ENCODE data around the gene WFDC8.
A peak's percentile ranks its signal among the peaks of the same experiment; 100 is the strongest.
"Not testable (repeated sequence)": the region's sequence is repeated elsewhere in the genome, so short reads cannot be mapped to it uniquely, and the experiment has no call there.

WFDC8 gene

GRCh38 chr20:45579184-45579583 is at the start of gene WFDC8:
Gene WFDC8, minus strand, starts transcription at chr20:45579284. Its CDS starts 37 bp downstream, at chr20:45579247.
- DNase-seq (ENCODE audit: low spot score): no peak

DNA sequence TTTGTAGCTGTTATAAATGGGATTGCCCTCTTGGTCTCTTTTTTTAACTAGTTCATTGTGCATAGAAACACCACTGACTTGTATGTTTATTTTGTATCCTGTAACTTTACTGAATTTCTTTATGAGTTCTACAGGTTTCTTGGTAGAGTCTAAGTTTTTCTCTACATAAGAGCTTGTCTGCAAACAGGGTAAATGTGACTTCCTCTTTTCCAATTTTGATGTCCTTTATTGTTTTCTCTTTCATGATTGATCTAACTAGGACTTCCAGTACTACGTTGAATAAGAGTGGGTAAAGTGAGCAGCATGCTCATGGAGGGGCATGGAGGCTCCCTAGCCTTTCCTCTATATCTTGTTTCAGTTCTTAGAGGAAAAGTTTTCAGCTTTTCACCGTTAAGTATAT is 47.5 kb upstream of the WFDC8 start:
- DNase-seq (ENCODE audit: low spot score): no peak

DNA sequence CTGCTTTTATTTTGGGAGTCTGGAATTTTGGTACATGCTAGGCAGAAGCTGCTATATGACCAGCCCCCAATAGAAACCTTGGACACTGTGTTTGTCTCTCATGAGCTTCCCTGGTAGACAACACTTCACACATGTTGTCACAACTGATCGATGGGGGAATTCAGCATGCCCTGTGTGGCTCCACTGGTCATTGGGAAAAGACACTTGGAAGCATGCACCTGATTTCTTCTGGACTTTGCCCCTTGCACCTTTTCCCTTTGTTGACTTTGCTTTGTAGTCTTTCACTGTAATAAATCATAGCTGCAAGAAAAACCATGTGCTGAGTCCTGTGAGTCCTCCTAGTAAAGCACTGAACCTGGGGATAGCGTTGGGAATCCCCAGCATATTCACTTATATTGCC is 42.5 kb upstream of the WFDC8 start:
- no peak for DNase-seq (ENCODE audit: low spot score)

- no peak for DNase-seq (ENCODE audit: low spot score)
Measured at GRCh38 chr20:45617591-45617990, 38.5 kb upstream of the WFDC8 start.

GRCh38 chr20:45612314-45612713 is 33.2 kb upstream of the WFDC8 start:
- no peak for DNase-seq (ENCODE audit: low spot score)

GRCh38 chr20:45611054-45611453 is 32.0 kb upstream of the WFDC8 start:
- no peak for DNase-seq (ENCODE audit: low spot score)

GRCh38 chr20:45607810-45608209 is 28.7 kb upstream of the WFDC8 start:
- no peak for DNase-seq (ENCODE audit: low spot score)

- DNase-seq (ENCODE audit: low spot score): no peak
Measured at GRCh38 chr20:45595235-45595634, 16.2 kb upstream of the WFDC8 start.

GRCh38 chr20:45593498-45593897 is 14.4 kb upstream of the WFDC8 start:
- no peak for DNase-seq (ENCODE audit: low spot score)

DNA sequence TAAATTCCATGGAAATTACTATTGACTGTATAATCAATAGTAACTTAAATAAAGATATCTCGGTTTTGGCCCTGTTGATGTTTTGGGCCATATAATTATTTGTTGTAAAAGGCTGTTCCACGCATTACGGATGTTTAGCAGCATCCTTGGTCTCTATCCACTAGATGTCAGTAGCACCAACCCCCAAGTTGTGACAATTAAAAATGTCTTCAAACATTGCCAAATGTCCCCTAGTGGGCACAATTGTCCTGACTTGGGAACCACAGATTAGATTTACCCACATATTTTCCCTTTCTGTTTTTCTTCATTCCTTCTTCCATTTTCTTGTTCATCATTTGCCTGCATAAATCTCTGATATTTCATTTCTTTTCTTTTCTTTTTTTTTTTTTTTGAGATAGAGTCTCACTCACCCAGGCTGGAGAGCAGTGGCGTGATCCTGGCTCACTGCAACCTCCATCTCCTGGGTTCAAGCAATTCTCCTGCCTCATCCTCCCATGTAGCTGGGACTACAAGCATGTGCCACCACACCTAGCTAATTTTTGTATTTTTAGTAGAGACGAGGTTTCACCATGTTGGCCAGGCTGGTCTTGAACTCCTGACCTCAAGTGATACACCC is 13.6 kb upstream of the WFDC8 start:
- peak; percentile 32 for DNase-seq (ENCODE audit: low spot score)

DNA sequence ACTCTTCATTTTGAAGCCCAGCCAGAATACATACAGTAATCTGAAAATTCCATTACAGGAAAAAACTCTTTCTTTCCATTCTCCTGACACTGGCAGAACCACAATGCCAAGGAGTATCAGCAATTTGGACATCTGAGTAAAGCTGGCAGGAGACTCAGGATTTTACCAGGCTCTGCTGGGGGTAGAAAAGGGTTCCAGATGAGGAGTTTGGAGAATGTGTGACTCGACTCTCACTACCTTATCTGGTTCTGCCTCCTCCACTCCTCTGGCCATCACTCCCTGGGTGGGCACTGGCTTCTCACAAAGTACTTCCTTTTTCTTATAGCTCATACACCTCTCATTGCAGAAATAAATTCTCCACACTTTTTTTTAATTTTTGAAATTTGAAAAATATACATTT is 10.6 kb upstream of the WFDC8 start:
- DNase-seq (ENCODE audit: low spot score): no peak

DNA sequence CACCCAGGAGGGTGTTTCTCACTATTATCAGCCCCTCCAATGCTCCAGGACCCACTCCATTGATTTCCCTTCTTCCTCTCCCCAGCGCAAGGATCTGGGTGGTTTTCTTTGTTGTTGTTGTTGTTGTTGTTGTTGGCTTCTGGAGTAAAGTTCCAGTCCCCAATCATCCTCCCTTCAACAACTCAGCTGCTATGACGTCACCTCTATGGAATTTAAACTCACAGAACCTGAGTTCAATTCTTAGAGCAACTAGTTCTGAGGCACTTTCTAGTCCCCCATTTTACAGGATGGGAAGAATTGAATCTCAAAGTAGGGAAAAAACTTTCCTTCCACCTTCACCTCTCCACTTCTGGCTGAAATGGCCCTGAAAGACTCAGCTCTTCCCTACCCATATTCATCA is 9.7 kb upstream of the WFDC8 start:
- no peak for DNase-seq (ENCODE audit: low spot score)

DNA sequence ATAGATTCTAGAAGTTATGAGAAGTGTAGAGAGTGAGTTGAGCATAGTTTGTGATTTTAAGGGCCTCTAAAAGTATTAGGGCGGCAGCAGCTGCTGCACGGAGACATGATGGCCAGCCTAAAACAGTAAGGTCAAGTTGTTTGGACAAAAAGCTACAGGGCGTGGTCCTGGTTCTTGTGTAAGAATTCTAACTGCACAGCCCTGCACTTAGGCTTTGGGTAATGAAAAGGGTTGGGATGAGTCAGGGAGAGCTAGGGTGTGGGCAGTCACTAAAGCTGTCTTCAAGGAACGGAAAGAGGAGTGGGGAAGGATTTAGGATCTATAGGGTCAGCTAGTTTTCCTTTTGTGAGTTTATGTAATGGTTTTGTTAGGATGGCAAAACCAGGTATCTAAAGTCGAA is 6.9 kb upstream of the WFDC8 start:
- not testable (repeated sequence) for DNase-seq (ENCODE audit: low spot score)

- not testable (repeated sequence) for DNase-seq (ENCODE audit: low spot score)
Measured at GRCh38 chr20:45584294-45584693, 5.2 kb upstream of the WFDC8 start.

DNA sequence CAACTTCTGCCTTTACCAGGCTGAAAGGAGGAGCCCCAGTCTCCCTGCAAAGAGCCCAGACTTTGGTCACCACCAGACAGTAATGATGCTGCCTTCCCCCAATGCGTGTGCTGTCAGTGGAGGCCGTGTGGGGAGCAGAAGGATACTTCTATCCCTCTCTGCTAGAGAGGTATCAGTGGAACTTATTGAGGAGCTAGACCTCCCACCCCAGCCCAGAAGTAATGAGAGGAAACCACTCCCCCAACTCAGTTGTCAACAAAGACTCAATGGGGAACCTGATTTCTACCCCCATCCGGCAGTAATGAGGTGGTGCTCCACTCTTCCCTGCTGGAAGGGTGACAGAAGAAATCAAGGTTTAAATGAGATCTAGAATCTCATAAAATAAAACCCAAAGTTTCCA is 4.4 kb upstream of the WFDC8 start:
- DNase-seq (ENCODE audit: low spot score): no peak

GRCh38 chr20:45581702-45582101 is 2.6 kb upstream of the WFDC8 start:
- DNase-seq (ENCODE audit: low spot score): no peak

GRCh38 chr20:45578231-45578630 is 853 bp downstream of the WFDC8 start:
- no peak for DNase-seq (ENCODE audit: low spot score)

DNA sequence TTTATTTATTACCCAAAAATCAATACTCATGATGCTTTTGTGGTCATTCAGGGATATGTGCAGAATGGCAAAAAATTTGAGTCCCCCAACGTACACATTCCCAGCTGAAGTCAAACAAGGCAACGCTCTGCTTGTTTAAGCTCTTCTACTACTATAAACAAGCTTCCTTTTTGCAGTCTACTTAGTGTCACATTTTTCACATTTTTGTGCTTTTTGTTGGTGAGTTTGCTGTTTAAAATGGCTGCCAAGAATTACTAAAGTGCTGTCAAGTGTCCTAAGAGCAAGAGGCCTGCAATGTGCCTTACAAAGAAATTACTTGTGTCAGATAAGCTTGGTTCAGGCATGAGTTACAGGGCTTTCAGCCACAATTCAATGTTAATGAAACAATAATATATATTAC is 2.1 kb downstream of the WFDC8 start:
- DNase-seq (ENCODE audit: low spot score): no peak

GRCh38 chr20:45575931-45576330 is 3.2 kb downstream of the WFDC8 start:
- no peak for DNase-seq (ENCODE audit: low spot score)

DNA sequence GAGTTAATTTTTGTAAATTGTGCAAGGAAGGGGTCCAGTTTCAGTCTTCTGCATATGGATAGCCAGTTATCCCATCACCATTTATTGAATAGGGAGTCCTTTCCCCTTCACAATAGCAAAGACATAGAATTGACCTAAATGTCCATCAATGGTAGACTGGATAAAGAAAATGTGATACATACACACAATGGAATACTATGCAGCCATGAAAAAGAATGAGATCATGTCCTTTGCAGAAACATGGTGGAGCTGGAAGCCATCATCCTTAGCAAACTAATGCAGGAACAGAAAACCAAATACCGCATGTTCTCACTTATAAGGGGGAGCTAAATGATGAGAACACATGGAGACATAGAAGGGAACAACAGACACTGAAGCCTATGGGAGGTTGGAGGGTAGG is 9.4 kb downstream of the WFDC8 start:
- DNase-seq (ENCODE audit: low spot score): not testable (repeated sequence)

DNA sequence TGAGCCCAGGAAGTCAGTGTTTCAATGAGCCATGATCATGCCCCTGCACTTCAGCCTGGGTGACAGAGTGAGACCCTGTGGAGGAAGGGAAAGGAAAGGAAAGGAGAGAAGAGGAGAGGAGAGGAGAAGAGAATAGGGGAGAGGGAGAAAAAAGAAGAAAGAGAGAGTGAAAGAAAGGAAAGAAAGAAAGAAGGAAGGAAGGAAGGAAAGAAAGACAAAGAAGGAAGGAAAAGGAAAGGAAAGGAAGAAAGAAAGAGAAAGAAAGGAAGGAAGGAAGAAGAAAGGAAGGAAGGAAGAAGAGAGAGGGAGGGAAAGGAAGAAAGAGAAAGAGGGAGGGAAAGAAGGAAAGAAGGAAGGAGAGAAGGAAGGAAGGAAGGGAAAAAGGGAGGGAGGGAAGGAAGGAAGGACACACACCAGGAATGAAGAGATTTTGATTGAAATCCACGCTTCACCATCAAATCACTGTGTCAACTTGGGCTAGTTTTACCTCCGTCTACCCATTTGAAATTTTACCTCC is 14.3 kb downstream of the WFDC8 start:
- no peak for DNase-seq (ENCODE audit: low spot score)

- no peak for DNase-seq (ENCODE audit: low spot score)
Measured at GRCh38 chr20:45555198-45555597, 23.9 kb downstream of the WFDC8 start.

GRCh38 chr20:45552456-45552855 is 26.6 kb downstream of the WFDC8 start:
- no peak for DNase-seq (ENCODE audit: low spot score)

GRCh38 chr20:45550765-45551164 is 28.3 kb downstream of the WFDC8 start:
- DNase-seq (ENCODE audit: low spot score): no peak

Data from cerebellar cortex (tissue), 1 donor.